B cell (primary cell): ENCODE data around the gene MATN1. TPM values are rescaled to one million over a fixed set of nuclear protein-coding genes. Genes with fewer than 3 reads are reported as not detected.

Source experiments
- ATAC-seq: fragments of 200-7000 bp; cut with Tn5 transposase; one replicate; pipeline ENCODE4 v1.10.0; 2021; ENCODE audit warnings: low read depth, mild to moderate bottlenecking, moderate number of reproducible peaks, moderate library complexity
- CTCF ChIA-PET: fragments of 350-600 bp; sonication (Branson Sonifier 250); formaldehyde crosslinking; loops from one replicate; lab custom pipeline; 2021; ENCODE audit warnings: antibody characterized with exemption, inconsistent platforms; lab: Charles Lee
- POLR2A ChIA-PET: fragments of 350-600 bp; sonication (Branson Sonifier 250); formaldehyde crosslinking; loops from one replicate; lab custom pipeline; 2021; ENCODE audit warnings: antibody characterized with exemption; lab: Charles Lee
- DNase-seq: peaks from one replicate; pipeline ENCODE4 v3.0.0; 2013
- H2AFZ ChIP-seq: 2 replicates; pipeline ENCODE4 v1.6.1; 2012; ENCODE audit warnings: mild to moderate bottlenecking, low read depth, low read length; ENCODE audit not compliant: insufficient read depth, poor library complexity, severe bottlenecking
- H3K27ac ChIP-seq, 2 donors: 1 replicate in 1 of 2; 2 replicates in 1 of 2; pipeline ENCODE4 v1.5.1; 2012 to 2013; ENCODE audit warnings: low read length in 2 of 2, mild to moderate bottlenecking in 2 of 2, moderate library complexity in 1 of 2
- H3K27me3 ChIP-seq, 4 experiments: fragments of 200-600 bp in 1 of 4; sonication (generic) in 1 of 4; replicated peaks in 1 of 4; 1 replicate in 2 of 4; 2 replicates in 2 of 4; pipeline versions ENCODE4 v1.6.1 to v1.7.0; 2013 to 2016; ENCODE audit warnings: low read length in 3 of 4, mild to moderate bottlenecking in 2 of 4, mixed read lengths in 1 of 4, moderate library complexity in 1 of 4; ENCODE audit not compliant: insufficient read depth in 4 of 4, control insufficient read depth in 3 of 4; ENCODE audit errors: control extremely low read depth in 1 of 4
- H3K36me3 ChIP-seq, 2 experiments: replicated peaks in 1 of 2; 1 replicate in 1 of 2; 2 replicates in 1 of 2; pipeline versions ENCODE4 v1.6.1 to v1.7.1; 2013; ENCODE audit warnings: low read length in 1 of 2; ENCODE audit not compliant: insufficient read depth in 2 of 2, control insufficient read depth in 1 of 2; ENCODE audit errors: control extremely low read depth in 1 of 2, extremely low read depth in 1 of 2
- H3K4me1 ChIP-seq, 2 donors: fragments of 200-600 bp in 1 of 2; sonication (generic) in 1 of 2; 1 replicate in 1 of 2; 2 replicates in 1 of 2; pipeline versions ENCODE4 v1.5.1 to v1.6.1; 2013 to 2017; ENCODE audit warnings: low read length in 2 of 2; ENCODE audit not compliant: control insufficient read depth in 2 of 2, insufficient read depth in 2 of 2
- H3K4me2 ChIP-seq: replicated peaks from 2 replicates; pipeline ENCODE3; 2012; ENCODE audit warnings: mild to moderate bottlenecking, low read depth, low read length; ENCODE audit not compliant: poor library complexity, severe bottlenecking
- H3K4me3 ChIP-seq, 5 experiments: fragments of 200-600 bp in 1 of 5; sonication (generic) in 1 of 5; 1 replicate in 3 of 5; 2 replicates in 2 of 5; pipeline versions ENCODE4 v1.5.1 to v1.7.0; 2011 to 2016; ENCODE audit warnings: low read length in 4 of 5, mild to moderate bottlenecking in 4 of 5, low read depth in 2 of 5, control low read depth in 1 of 5, moderate library complexity in 1 of 5; ENCODE audit not compliant: insufficient read depth in 1 of 5; ENCODE audit errors: control extremely low read depth in 1 of 5, extremely low read depth in 1 of 5
- H3K79me2 ChIP-seq: fragments of 200-600 bp; sonication (generic); one replicate; pipeline ENCODE4 v1.6.0; 2016; ENCODE audit warnings: low read length; ENCODE audit not compliant: control insufficient read depth, insufficient read depth
- H3K9ac ChIP-seq: fragments of 200-600 bp; sonication (generic); 2 replicates; pipeline ENCODE4 v1.6.1; 2017; ENCODE audit warnings: mild to moderate bottlenecking, low read length, moderate library complexity
- H3K9me3 ChIP-seq, 3 donors: one replicate each; pipeline versions ENCODE4 v1.6.1 to v1.7.1; 2013; ENCODE audit warnings: low read length in 2 of 3; ENCODE audit not compliant: control insufficient read depth in 2 of 3, insufficient read depth in 1 of 3; ENCODE audit errors: control extremely low read depth in 1 of 3
- H4K20me1 ChIP-seq: 2 replicates; pipeline ENCODE4 v1.6.0; 2012; ENCODE audit warnings: mild to moderate bottlenecking, low read length; ENCODE audit not compliant: insufficient read depth, control insufficient read depth, poor library complexity, severe bottlenecking
- H3K27ac Mint-ChIP-seq: one replicate; pipeline ENCODE4 v1.8.0; 2021; ENCODE audit warnings: mixed read lengths
- H3K27me3 Mint-ChIP-seq: one replicate; pipeline ENCODE4 v1.8.0; 2021; ENCODE audit warnings: mixed read lengths
- H3K4me1 Mint-ChIP-seq: one replicate; pipeline ENCODE4 v1.8.0; 2021; ENCODE audit warnings: mixed read lengths
- H3K4me3 Mint-ChIP-seq: one replicate; pipeline ENCODE4 v1.8.0; 2021; ENCODE audit warnings: mixed read lengths
- H3K9me3 Mint-ChIP-seq: one replicate; pipeline ENCODE4 v1.8.0; 2022; ENCODE audit warnings: mixed read lengths; ENCODE audit not compliant: insufficient read depth
- CTCF ChIP-seq: fragments of 200-600 bp; IDR thresholded peaks from one replicate; pipeline ENCODE4 v1.8.0; 2022; ENCODE audit warnings: antibody characterized with exemption, mild to moderate bottlenecking
- EZH2 ChIP-seq: IDR thresholded peaks from 2 replicates; pipeline ENCODE4 v1.6.1; 2012; ENCODE audit warnings: borderline replicate concordance, low read depth, mild to moderate bottlenecking, moderate library complexity, low read length; ENCODE audit not compliant: insufficient read depth, poor library complexity, severe bottlenecking
- WGBS: methylation state at CpG from one replicate; pipeline ENCODE4 v1.1.5; 2013; ENCODE audit warnings: missing lambda C conversion rate; ENCODE audit not compliant: insufficient coverage; 5-methylcytosine and 5-hydroxymethylcytosine counted together
- intact Hi-C: fragments of 100-400 bp; cut with micrococcal nuclease; formaldehyde crosslinking; loops from one replicate; pipeline ENCODE4 v1.10.0; 2022
- polyA plus RNA-seq: library from polyadenylated mRNA; depleted of rRNA; stranded (reverse); fragments of >200 nt; gene quantifications from 2 replicates; pipeline ENCODE4 v1.2.3, GENCODE V29; 2012
- total RNA-seq, 2 donors: library from RNA; stranded (reverse); fragments of 120-200 nt in 1 of 2; gene quantifications; 1 replicate in 1 of 2; 2 replicates in 1 of 2; pipeline versions ENCODE4 v1.2.3 to v1.2.4, GENCODE V29; 2013 to 2022

The MATN1 gene
- total and polyA plus RNA-seq, 2 donors (not counting 1 experiment from before 2014, with no cell fraction given), result 2.5 to 3.2 TPM

- Histone ChIP-seq H4K20me1 (peaks cover 7% of the 10 kb centered on the region), H3K4me3 (no peak overlapping the region), H3K79me2 (peaks cover 19% of the 10 kb centered on the region), H2AFZ (no peak overlapping the region), H3K9ac (no peak overlapping the region), H3K36me3 (no peaks in the 10 kb centered on the region), H3K27ac (no peak overlapping the region), H3K4me2 (no peak overlapping the region), H3K27me3 (no peaks in the 10 kb centered on the region), H3K4me1 (peaks cover 15 to 28% of the 10 kb centered on the region in 2 donors), H3K9me3 (peaks cover 0 to 14% (median 4%) of the 10 kb centered on the region in 3 donors)
- CTCF ChIA-PET, result interaction anchor here (1.3 to 38.6 kb wide), 3 partner anchors 8 to 66 kb away, joined by 3 to 769 read pairs (median 4); partner anchors contain the start of gene LAPTM5
- Mint-ChIP-seq H3K4me3 (no peak overlapping the region), H3K4me1 (peaks cover 25% of the 10 kb centered on the region), H3K27ac (no peak overlapping the region), H3K9me3 (peaks cover 2% of the 10 kb centered on the region), H3K27me3 (no peaks in the 10 kb centered on the region)
- ATAC-seq, result no peak
- TF ChIP-seq EZH2, result no peak
- peak; percentile 29 for DNase-seq
- intact Hi-C loops, result loop anchor here (5.0 to 10.0 kb wide), 2 partner anchors 929 to 1071 kb away; partner anchors contain the start of gene PEF1
- POLR2A ChIA-PET, result no interaction called here
- WGBS, result 96% methylated on average over 11 of the region's 11 CpGs
These were observed 7.5 kb downstream of the MATN1 start for GRCh38 chr1:30715886-30716285.

- Histone ChIP-seq H3K4me1 (peaks cover 10 to 21% of the 10 kb centered on the region in 2 donors), H3K36me3 (no peaks in the 10 kb centered on the region), H4K20me1 (peaks cover 7% of the 10 kb centered on the region), H3K79me2 (peaks cover 12% of the 10 kb centered on the region), H3K4me3 (no peak overlapping the region), H2AFZ (no peak overlapping the region), H3K27me3 (no peaks in the 10 kb centered on the region), H3K9ac (no peak overlapping the region), H3K4me2 (no peak overlapping the region), H3K9me3 (peaks cover 0 to 14% (median 4%) of the 10 kb centered on the region in 3 donors), H3K27ac (no peak overlapping the region)
- POLR2A ChIA-PET, result interaction anchor here (0.8 kb wide), 1 partner anchor 63 kb away, joined by 3 read pairs; no protein-coding TSS in a partner anchor
- Mint-ChIP-seq H3K9me3 (peaks cover 2% of the 10 kb centered on the region), H3K27me3 (no peaks in the 10 kb centered on the region), H3K4me3 (no peak overlapping the region), H3K4me1 (peaks cover 19% of the 10 kb centered on the region), H3K27ac (no peak overlapping the region)
- no CpG with 5 or more reads among the region's 2 CpGs for WGBS
- CTCF ChIA-PET, result interaction anchor here (38.6 kb wide), 1 partner anchor 39 kb away, joined by 769 read pairs; the partner anchor contains the start of gene LAPTM5
- TF ChIP-seq CTCF, result peak; percentile 35
- TF ChIP-seq EZH2, result no peak
- intact Hi-C loops, result loop anchor here (5.0 to 10.0 kb wide), 2 partner anchors 930 to 1072 kb away; partner anchors contain the start of gene PEF1
- no peak for DNase-seq
- no peak for ATAC-seq
These were observed 8.2 kb downstream of the MATN1 start for GRCh38 chr1:30715216-30715615.
